Esophagus squamous epithelium (tissue), 5 donors: ENCODE results near the gene MZF1. TPM values are rescaled to one million over a fixed set of nuclear protein-coding genes. Genes with fewer than 3 reads are reported as not detected.

Experiments used
- DNase-seq: peaks from one replicate; lab custom pipeline; 2025; lab: John Stamatoyannopoulos, UW
- H3K27ac ChIP-seq, 4 donors: fragments of 200-600 bp; sonication (generic); one replicate each; pipeline ENCODE4 v1.5.1; 2016 to 2019; ENCODE audit warnings: mild to moderate bottlenecking in 1 of 4
- H3K27me3 ChIP-seq, 4 donors: fragments of 200-600 bp; sonication (generic); 1 replicate in 3 of 4; 2 replicates in 1 of 4; pipeline versions ENCODE4 v1.5.1 to v1.6.0; 2017 to 2021; ENCODE audit warnings: antibody characterized with exemption in 1 of 4
- H3K36me3 ChIP-seq, 3 donors: fragments of 200-600 bp; sonication (generic); one replicate each; pipeline ENCODE4 v1.5.1; 2016 to 2019
- H3K4me1 ChIP-seq, 3 donors: fragments of 200-600 bp; sonication (generic); one replicate each; pipeline ENCODE4 v1.5.1; 2017 to 2019
- H3K4me3 ChIP-seq, 4 donors: fragments of 200-600 bp; sonication (generic); 1 replicate in 3 of 4; 2 replicates in 1 of 4; pipeline ENCODE4 v1.5.1; 2016 to 2019; ENCODE audit warnings: mild to moderate bottlenecking in 2 of 4, moderate library complexity in 1 of 4
- H3K9me3 ChIP-seq, 3 donors: fragments of 200-600 bp; sonication (generic); one replicate each; pipeline ENCODE4 v1.5.1; 2016 to 2019
- POLR2A ChIP-seq, 4 donors: fragments of 450-650 bp; IDR thresholded peaks; one replicate each; pipeline ENCODE4 v1.6.1; 2017; ENCODE audit warnings: antibody characterized with exemption in 4 of 4, mild to moderate bottlenecking in 4 of 4, moderate library complexity in 3 of 4
- WGBS, 2 donors: methylation state at CpG; one replicate each; pipeline ENCODE4 v1.1.5; 2018; 5-methylcytosine and 5-hydroxymethylcytosine counted together
- intact Hi-C: fragments of 100-400 bp; cut with DNase I; formaldehyde crosslinking; loops from one replicate; pipeline ENCODE4 v1.15.0; 2022
- total RNA-seq, 4 donors: library from RNA; depleted of rRNA; stranded (reverse); fragments of >200 nt; gene quantifications; one replicate each; pipeline ENCODE4 v1.1.0, GENCODE V29; 2016
- TF ChIP-seq, protein P1 (sequence below), 6 experiments: fragments of 450-650 bp in 4 of 6; fragments of 200-600 bp in 2 of 6; sonication (generic) in 2 of 6; IDR thresholded peaks; one replicate each; pipeline ENCODE4 v1.5.1; 2016 to 2019; ENCODE audit warnings: antibody characterized with exemption in 6 of 6, mild to moderate bottlenecking in 4 of 6, moderate library complexity in 4 of 6
- donor health status: DM: yes; HTN: yes; CAD: no.

The MZF1 gene
- total RNA-seq, 4 donors from 2014 or later: 11.8 to 30.9 (median 21.7) TPM

GRCh38 chr19:58572026-58572817 lies 913 bp downstream of the MZF1 start:
- Histone ChIP-seq H3K36me3 (peaks cover 0 to 39% (median 12%) of the 10 kb centered on the region in 3 donors), H3K27me3 (no peaks in the 10 kb centered on the region), H3K4me3 (peak overlapping the region; percentile 69 to 86 (median 76)), H3K9me3 (no peaks in the 10 kb centered on the region), H3K27ac (peak overlapping the region; percentile 92 to 100 (median 98)), H3K4me1 (peaks cover 22 to 36% (median 25%) of the 10 kb centered on the region in 3 donors)
- 84 to 87% methylated on average over 4 of the region's 24 CpGs for WGBS, 2 donors
- intact Hi-C loops: no loop called here
- no peak for TF ChIP-seq POLR2A (IDR thresholded peaks at IDR 0.05)
- TF ChIP-seq, protein P1, sequence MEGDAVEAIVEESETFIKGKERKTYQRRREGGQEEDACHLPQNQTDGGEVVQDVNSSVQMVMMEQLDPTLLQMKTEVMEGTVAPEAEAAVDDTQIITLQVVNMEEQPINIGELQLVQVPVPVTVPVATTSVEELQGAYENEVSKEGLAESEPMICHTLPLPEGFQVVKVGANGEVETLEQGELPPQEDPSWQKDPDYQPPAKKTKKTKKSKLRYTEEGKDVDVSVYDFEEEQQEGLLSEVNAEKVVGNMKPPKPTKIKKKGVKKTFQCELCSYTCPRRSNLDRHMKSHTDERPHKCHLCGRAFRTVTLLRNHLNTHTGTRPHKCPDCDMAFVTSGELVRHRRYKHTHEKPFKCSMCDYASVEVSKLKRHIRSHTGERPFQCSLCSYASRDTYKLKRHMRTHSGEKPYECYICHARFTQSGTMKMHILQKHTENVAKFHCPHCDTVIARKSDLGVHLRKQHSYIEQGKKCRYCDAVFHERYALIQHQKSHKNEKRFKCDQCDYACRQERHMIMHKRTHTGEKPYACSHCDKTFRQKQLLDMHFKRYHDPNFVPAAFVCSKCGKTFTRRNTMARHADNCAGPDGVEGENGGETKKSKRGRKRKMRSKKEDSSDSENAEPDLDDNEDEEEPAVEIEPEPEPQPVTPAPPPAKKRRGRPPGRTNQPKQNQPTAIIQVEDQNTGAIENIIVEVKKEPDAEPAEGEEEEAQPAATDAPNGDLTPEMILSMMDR (IDR thresholded peaks at IDR 0.05): no peak
- no peak for DNase-seq

DNA sequence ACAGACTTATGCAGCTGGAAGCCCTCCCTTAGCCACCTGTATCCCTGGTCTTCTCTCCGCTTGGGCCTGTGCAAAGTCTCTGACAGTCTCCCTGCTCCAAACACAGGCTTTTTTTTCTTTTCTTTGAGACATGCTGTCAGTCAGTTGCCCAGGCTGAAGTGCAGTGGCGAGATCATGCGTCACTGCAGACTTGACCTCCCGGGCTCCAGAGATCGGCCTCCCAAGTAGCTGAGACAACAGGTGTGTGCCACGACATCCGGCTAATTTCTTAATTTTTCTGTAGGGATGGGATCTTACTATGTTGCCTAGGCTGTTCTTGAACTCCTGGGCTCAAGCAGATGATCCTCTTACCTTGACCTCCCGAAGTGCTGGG lies 1.6 kb downstream of the MZF1 start:
- 89 to 90% methylated on average over 8 of the region's 8 CpGs for WGBS, 2 donors
- no peak overlapping the region for H3K4me3 ChIP-seq
- TF ChIP-seq POLR2A (IDR thresholded peaks at IDR 0.05): no peak
- TF ChIP-seq, protein P1 (IDR thresholded peaks at IDR 0.05): no peak
- DNase-seq: no peak
- peak overlapping the region in 1 of 4 donors; percentile 99 for H3K27ac ChIP-seq
- intact Hi-C loops: no loop called here
- H3K36me3 ChIP-seq: peaks cover 0 to 45% (median 12%) of the 10 kb centered on the region in 3 donors
- no peaks in the 10 kb centered on the region for H3K27me3 ChIP-seq
- peaks cover 21 to 32% (median 22%) of the 10 kb centered on the region in 3 donors for H3K4me1 ChIP-seq
- no peaks in the 10 kb centered on the region for H3K9me3 ChIP-seq

DNA sequence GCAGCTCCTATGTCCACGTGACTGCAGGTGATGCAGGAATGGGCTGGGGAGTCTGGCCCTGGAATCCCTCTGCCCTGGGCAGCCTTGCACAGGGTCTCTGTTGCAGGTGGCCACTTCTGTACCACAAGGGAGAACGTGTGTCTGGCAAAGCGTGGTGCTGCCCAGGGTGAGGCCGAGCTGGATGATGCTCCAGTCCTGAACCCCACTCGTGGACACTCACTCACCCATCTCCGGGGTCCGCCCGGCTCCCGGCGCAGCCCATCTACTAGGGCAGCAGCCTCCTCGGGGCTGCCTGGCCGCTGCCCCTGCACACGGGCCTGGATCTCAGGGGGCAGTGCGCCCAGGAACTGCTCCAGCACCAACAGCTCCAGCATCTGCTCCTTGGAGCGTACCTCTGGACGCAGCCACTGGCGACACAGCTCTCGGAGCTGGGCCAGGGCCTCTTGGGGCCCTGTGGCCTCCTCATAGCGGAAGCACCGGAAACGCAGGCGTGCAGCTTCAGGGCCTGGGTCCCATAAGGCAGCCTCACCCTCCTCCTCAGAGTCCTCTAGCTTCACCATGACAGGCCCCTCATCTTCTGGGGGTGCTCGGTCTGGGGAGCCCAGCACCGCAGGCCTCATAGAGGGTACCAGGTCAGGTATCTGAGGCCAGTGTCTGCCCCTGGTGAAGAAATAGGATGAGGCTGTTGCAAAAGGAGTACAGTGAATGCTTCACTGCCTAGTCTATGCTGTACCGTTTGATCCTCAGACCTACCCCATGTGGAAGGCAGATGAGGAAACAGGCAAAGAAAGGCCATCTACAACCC lies 2.2 kb downstream of the MZF1 start:
- H3K4me1 ChIP-seq: peaks cover 18 to 26% (median 19%) of the 10 kb centered on the region in 3 donors
- no peaks in the 10 kb centered on the region for H3K27me3 ChIP-seq
- H3K36me3 ChIP-seq: peaks cover 0 to 50% (median 12%) of the 10 kb centered on the region in 3 donors
- intact Hi-C loops: no loop called here
- no peak overlapping the region for H3K27ac ChIP-seq
- TF ChIP-seq, protein P1 (IDR thresholded peaks at IDR 0.05): no peak
- TF ChIP-seq POLR2A (IDR thresholded peaks at IDR 0.05): no peak
- H3K9me3 ChIP-seq: no peaks in the 10 kb centered on the region
- no peak overlapping the region for H3K4me3 ChIP-seq
- DNase-seq: no peak
- WGBS, 2 donors: 50 to 73% methylated on average over 2 of the region's 25 CpGs

- peaks cover 16 to 22% (median 18%) of the 10 kb centered on the region in 3 donors for H3K4me1 ChIP-seq
- TF ChIP-seq, protein P1 (IDR thresholded peaks at IDR 0.05): no peak
- TF ChIP-seq POLR2A (IDR thresholded peaks at IDR 0.05): no peak
- intact Hi-C loops: no loop called here
- H3K4me3 ChIP-seq: no peak overlapping the region
- no peaks in the 10 kb centered on the region for H3K9me3 ChIP-seq
- H3K27ac ChIP-seq: no peak overlapping the region
- no peak for DNase-seq
- H3K36me3 ChIP-seq: peaks cover 0 to 50% (median 12%) of the 10 kb centered on the region in 3 donors
- WGBS, 2 donors: 64 to 100% methylated on average over 1 to 2 of the region's 8 CpGs
- H3K27me3 ChIP-seq: no peaks in the 10 kb centered on the region
These were observed 3.0 kb downstream of the MZF1 start for GRCh38 chr19:58569943-58570670.
